ENCODE data around the gene MORC1.

GRCh38 chr3:109155828-109156227, 37.9 kb upstream of the MORC1 start:
- TF ChIP-seq, protein P1, sequence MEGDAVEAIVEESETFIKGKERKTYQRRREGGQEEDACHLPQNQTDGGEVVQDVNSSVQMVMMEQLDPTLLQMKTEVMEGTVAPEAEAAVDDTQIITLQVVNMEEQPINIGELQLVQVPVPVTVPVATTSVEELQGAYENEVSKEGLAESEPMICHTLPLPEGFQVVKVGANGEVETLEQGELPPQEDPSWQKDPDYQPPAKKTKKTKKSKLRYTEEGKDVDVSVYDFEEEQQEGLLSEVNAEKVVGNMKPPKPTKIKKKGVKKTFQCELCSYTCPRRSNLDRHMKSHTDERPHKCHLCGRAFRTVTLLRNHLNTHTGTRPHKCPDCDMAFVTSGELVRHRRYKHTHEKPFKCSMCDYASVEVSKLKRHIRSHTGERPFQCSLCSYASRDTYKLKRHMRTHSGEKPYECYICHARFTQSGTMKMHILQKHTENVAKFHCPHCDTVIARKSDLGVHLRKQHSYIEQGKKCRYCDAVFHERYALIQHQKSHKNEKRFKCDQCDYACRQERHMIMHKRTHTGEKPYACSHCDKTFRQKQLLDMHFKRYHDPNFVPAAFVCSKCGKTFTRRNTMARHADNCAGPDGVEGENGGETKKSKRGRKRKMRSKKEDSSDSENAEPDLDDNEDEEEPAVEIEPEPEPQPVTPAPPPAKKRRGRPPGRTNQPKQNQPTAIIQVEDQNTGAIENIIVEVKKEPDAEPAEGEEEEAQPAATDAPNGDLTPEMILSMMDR (conservative IDR thresholded peaks at IDR 0.05) = no peak
- no peak for TF ChIP-seq ZFX (IDR thresholded peaks at IDR 0.05)
